ENCODE measurements around the gene KIF6. TPM values are rescaled to one million over a fixed set of nuclear protein-coding genes. Genes with fewer than 3 reads are reported as not detected.

KIF6 gene
- total and polyA plus RNA-seq, 2 of the 8 experiments (the other 6 are each of a cell fraction or from before 2014, with no cell fraction given), result 0.53 to 0.65 TPM

DNA sequence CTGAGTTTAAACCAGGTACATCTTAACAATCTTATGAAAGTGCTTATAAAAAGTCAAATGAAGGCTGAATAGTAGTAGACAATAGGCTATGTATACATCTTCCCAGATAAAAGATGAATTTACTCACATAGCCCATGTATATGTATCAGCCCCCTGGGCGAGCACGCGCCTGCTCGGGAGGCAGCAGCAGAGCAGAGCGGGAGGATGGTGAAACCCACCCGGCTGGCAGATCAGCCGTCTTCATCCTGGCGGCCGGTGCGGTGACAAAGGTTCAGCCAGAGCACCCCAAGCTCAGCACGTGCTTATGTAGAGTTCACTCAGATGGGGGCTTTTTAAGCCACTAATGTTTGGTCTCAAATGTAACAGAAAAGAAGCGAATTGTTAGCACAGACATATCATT, 184.8 kb downstream of the KIF6 start:
- Histone ChIP-seq H3K4me1 (replicated peaks in 1 of 4; ENCODE audit: control insufficient read depth in 3 of 4, insufficient read depth in 4 of 4, low read length in 3 of 4) (no peaks in the 10 kb centered on the region), H4K91ac (replicated peaks; ENCODE audit: insufficient read length, low read length) (no peak overlapping the region), H3K18ac (ENCODE audit: extremely low read depth, low read length) (no peak overlapping the region), H3K79me2 (ENCODE audit: control insufficient read depth in 1 of 2, insufficient read depth in 2 of 2, low read length in 2 of 2) (no peaks in the 10 kb centered on the region), H3K79me1 (ENCODE audit: low read depth, low read length) (no peaks in the 10 kb centered on the region), H3K14ac (ENCODE audit: insufficient read length) (no peak overlapping the region), H4K8ac (ENCODE audit: extremely low read depth, insufficient read depth, low read length) (no peak overlapping the region), H2BK120ac (replicated peaks; ENCODE audit: low read depth, low read length) (no peak overlapping the region), H3K36me3 (ENCODE audit: control insufficient read depth in 2 of 4, insufficient read depth in 4 of 4, low read length in 3 of 4) (no peaks in the 10 kb centered on the region), H3K27ac (ENCODE audit: low read depth, low read length) (no peak overlapping the region), H3K27me3 (replicated peaks in 1 of 4; ENCODE audit: control insufficient read depth in 3 of 4, extremely low read depth in 1 of 4, insufficient read depth in 3 of 4, low read length in 3 of 4) (no peaks in the 10 kb centered on the region), H3K23ac (ENCODE audit: insufficient read length) (no peak overlapping the region), H3K4me2 (ENCODE audit: insufficient read depth in 1 of 2, low read depth in 2 of 2, low read length in 2 of 2) (no peak overlapping the region), H2AFZ (ENCODE audit: low read length) (no peak overlapping the region), H3K4me3 (ENCODE audit: extremely low read depth in 1 of 4, insufficient read depth in 2 of 4, low read depth in 3 of 4, low read length in 4 of 4) (no peak overlapping the region), H2BK5ac (ENCODE audit: low read depth, low read length) (no peak overlapping the region), H2BK15ac (ENCODE audit: low read length) (no peak overlapping the region), H3K9ac (replicated peaks in 1 of 4; ENCODE audit: extremely low read depth in 1 of 4, low read depth in 3 of 4, low read length in 3 of 4) (no peak overlapping the region), H3K56ac (replicated peaks; ENCODE audit: insufficient read length, low read depth, low read length) (no peak overlapping the region), H2AK5ac (ENCODE audit: low read depth, low read length) (no peak overlapping the region), H4K20me1 (replicated peaks in 1 of 2; ENCODE audit: control insufficient read depth in 1 of 2, insufficient read depth in 2 of 2, low read length in 2 of 2) (no peaks in the 10 kb centered on the region), H3K4ac (replicated peaks; ENCODE audit: insufficient read length, low read depth, low read length) (no peak overlapping the region), H3K23me2 (ENCODE audit: low read depth, low read length) (no peaks in the 10 kb centered on the region), H2BK20ac (ENCODE audit: low read length) (no peak overlapping the region), H2BK12ac (ENCODE audit: low read depth, low read length) (no peak overlapping the region), H4K5ac (ENCODE audit: insufficient read length, low read depth, low read length) (no peak overlapping the region), H3K9me3 (ENCODE audit: insufficient read depth in 2 of 2, low read depth in 1 of 2, low read length in 1 of 2) (no peaks in the 10 kb centered on the region)
- FAIRE-seq (no peak), DNase-seq (ENCODE audit: low read depth in 1 of 2, low spot score in 2 of 2) (no peak)
- TF ChIP-seq GABPA (IDR thresholded peaks at IDR 0.05; ENCODE audit: borderline replicate concordance, insufficient read depth, low read length), result no peak
- no peak for TF ChIP-seq RAD21 (IDR thresholded peaks at IDR 0.05 in 1 of 2, conservative IDR thresholded peaks at IDR 0.05 in 1 of 2; ENCODE audit: low read depth in 2 of 2, low read length in 2 of 2)
- TF ChIP-seq SP1 (IDR thresholded peaks at IDR 0.05; ENCODE audit: low read depth, low read length), result no peak
- TF ChIP-seq POLR2A (IDR thresholded peaks at IDR 0.05; ENCODE audit: control extremely low read depth in 1 of 2, low read depth in 2 of 2, low read length in 2 of 2), result no peak
- ChIA-PET CTCF (ENCODE audit: partially characterized antibody) (interaction anchor here (1.1 kb wide), 1 partner anchor 11 kb away, joined by 3 read pairs; no protein-coding TSS in a partner anchor), POLR2A (ENCODE audit: partially characterized antibody) (no interaction called here)
- 93% methylated on average over 12 of the region's 12 CpGs; no CpG with 5 or more reads in 1 of the 2 experiments for whole genome bisulfite sequencing, 2 experiments (ENCODE audit: extremely low coverage in 1 of 2, insufficient coverage in 1 of 2, insufficient read length in 1 of 2, insufficient replicate concordance in 2 of 2, low coverage in 1 of 2, low lambda C conversion rate in 2 of 2, missing lambda C conversion rate in 1 of 2)

Data from H1 (cell line).